GM13976 (cell line): ENCODE measurements around the gene SRPX2.
A peak's percentile ranks its signal among the peaks of the same experiment; 100 is the strongest.

ENCODE experiments used
- DNase-seq: peaks from one replicate; pipeline ENCODE4 v3.0.0; 2012; ENCODE audit warnings: low spot score
- CTCF ChIP-seq: IDR thresholded peaks from 2 replicates; pipeline ENCODE4 v1.5.1; 2012; ENCODE audit warnings: borderline replicate concordance, mild to moderate bottlenecking; ENCODE audit not compliant: insufficient read depth; ENCODE audit errors: extremely low read depth, missing control alignments, control extremely low read depth
- in situ Hi-C: fragments of 300-500 bp; cut with MboI; formaldehyde crosslinking; loops from one replicate; pipeline ENCODE4 v1.12.0; 2022; ENCODE audit warnings: low sequenced_read_pairs, mixed read lengths, inconsistent platforms; ENCODE audit not compliant: unreplicated experiment

SRPX2 gene

DNA sequence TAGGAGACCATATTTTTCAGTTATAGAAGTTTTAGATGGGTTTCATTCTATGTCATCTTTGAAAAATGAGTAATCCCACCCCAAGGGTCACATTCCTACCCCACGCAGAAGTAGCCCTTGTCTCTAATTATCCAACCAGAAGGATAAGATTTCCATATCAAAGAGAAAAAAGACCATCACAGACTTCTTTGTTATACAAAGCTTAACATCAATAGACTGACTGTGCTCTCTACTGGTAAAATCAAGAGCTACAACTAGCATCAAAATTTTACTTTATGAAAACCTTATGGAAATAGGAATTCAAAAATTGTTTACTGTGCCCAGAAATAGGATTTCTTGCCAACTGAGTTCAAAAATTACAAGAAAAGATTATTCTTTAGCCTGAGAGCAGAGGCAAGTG, 34.4 kb upstream of the SRPX2 start:
- in situ Hi-C loops, result no loop called here
- TF ChIP-seq CTCF, result no peak
- no peak for DNase-seq

DNA sequence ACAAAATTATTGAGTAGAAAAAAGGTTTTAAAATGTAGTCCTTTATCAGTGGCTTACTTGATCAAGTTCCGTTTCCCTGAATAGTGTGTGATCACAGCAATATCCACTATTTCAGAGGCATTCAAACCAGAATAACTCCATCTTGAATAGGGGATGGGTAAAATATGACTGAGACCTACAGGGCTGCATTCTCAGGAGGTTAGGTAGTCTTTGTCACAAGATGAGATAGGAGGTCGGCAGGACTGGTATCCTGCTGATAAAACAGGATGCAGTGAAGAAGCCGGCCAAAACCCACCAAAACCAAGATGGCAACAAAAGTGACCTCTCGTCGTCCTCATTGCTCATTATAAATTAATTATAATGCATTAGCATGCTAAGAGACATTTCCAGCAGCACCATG, 32.0 kb upstream of the SRPX2 start:
- in situ Hi-C loops, result no loop called here
- TF ChIP-seq CTCF, result no peak

GRCh38 chrX:100615005-100615404, 29.0 kb upstream of the SRPX2 start:
- in situ Hi-C loops, result no loop called here
- TF ChIP-seq CTCF, result peak; percentile 27
- DNase-seq, result peak; percentile 37

More for the DNA sequence above, 32.0 kb upstream of the SRPX2 start:
- no peak for DNase-seq

GRCh38 chrX:100623001-100623400, 21.0 kb upstream of the SRPX2 start:
- TF ChIP-seq CTCF, result no peak
- in situ Hi-C loops, result no loop called here
- no peak for DNase-seq

- in situ Hi-C loops, result no loop called here
- DNase-seq, result peak; percentile 55
- TF ChIP-seq CTCF, result no peak
Measured at GRCh38 chrX:100625985-100626491, 18.0 kb upstream of the SRPX2 start.

DNA sequence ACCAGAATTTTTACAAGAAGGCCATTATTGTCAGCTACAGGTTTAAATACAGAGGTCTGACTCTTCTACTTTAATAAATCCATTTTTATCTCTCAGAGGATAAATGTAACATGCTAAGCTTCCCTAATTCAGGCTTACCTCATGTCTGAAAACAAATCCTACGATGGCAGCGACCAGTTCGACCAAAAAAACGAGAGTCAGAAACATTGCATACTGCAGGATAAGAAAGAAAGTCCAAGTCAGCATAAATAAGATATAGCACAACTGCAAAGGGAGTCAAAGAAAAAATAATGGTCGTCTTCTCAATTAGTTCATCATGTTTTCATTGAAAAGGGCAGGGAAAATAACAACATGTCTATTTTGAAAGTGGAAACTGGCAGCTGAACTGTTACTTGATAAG, 9.0 kb upstream of the SRPX2 start:
- no peak for DNase-seq
- no peak for TF ChIP-seq CTCF
- in situ Hi-C loops, result no loop called here

DNA sequence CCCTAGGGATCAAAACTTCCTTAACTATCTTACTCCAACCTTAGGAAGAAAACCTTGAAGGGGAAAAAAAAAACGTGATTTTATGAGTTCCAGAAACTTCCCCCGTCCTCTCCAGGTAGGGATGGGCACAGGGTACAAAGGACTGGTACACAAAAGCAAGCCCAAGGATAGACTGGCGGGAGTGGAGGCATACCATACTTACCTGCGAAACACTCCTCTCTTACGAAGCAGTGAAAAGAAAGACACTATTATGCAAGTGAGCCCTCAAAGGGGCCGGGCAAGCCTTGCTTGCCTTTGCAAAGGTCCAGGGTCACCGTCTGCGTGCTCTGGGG, 8.0 kb upstream of the SRPX2 start:
- in situ Hi-C loops, result no loop called here
- no peak for TF ChIP-seq CTCF
- DNase-seq, result no peak
